Stimulated activated CD4-positive, alpha-beta T cell treated with anti-CD3 and anti-CD28 coated beads, Interleukin-1b, Interleukin-23, amount 100 ng/mL, for 1 hour (primary cell): Measurements from ENCODE around the gene PCSK4.
"Not testable (repeated sequence)": the region's sequence is repeated elsewhere in the genome, so short reads cannot be mapped to it uniquely, and the experiment has no call there.

Source experiments
- DNase-seq, 2 donors: peaks; one replicate each; pipeline ENCODE4 v3.0.0-alpha.2; 2020; ENCODE audit warnings: low read depth in 2 of 2

Gene PCSK4

DNA sequence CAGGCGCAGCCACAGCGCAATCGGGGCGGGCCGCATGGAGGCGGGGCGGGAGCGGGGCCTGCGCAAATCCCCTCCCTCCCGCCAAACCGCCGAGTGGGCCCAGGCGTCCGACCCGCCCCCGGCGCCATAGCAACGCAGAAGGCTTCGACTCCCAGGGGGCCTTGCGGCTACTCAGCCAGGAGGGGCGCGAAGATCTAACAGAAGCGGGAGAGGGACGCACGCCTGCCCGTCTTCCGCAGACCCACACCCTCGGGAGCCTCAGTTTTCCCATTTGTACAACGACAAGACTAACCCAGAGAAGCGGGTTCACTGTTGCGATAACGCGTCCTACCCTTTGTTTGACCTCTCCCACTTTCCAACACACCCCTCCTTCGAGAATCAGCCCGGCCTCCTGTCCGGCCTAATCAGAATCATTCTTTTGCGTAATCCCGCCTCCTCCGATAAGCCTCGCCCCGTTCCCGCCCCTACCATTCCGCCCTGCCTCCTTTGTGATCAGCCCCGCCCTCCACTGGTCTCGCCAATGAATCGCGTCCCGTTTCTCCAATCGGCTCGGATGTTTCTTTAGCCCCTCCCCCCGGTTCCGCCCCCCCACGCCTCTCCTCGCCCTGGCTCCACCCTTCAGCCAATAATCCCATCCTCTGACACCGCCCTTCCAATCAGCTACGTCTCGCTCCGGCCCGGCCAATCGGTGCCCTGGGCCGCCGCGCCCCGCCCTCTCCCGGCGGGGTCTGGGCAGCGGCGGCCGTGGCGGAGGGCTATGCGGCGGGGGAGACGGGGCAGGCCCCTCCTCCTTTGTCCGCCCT lies at the start of gene PCSK4:
TSS of gene PCSK4 (minus strand) at position 40 of the 803 bp plus-strand sequence. CDS start at position 36, 4 bp downstream.
- DNase-seq: peak; percentile 97

DNA sequence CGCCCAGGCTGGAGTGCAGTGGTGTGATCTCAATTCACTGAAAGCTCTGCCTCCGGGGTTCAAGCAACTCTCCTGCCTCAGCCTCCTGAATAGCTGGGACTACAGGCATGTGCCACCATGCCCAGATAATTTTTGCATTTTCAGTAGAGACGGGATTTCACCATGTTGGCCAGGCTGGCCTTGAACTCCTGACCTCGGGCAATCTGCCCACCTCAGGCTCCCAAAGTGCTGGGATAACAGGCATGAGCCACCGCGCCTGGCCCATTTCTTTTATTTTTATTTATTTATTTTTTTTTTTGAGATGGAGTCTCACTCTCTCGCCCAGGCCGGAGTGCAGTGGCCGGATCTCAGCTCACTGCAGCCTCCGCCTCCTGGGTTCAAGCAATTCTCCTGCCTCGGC lies 49.6 kb upstream of the PCSK4 start:
- DNase-seq: not testable (repeated sequence)

DNA sequence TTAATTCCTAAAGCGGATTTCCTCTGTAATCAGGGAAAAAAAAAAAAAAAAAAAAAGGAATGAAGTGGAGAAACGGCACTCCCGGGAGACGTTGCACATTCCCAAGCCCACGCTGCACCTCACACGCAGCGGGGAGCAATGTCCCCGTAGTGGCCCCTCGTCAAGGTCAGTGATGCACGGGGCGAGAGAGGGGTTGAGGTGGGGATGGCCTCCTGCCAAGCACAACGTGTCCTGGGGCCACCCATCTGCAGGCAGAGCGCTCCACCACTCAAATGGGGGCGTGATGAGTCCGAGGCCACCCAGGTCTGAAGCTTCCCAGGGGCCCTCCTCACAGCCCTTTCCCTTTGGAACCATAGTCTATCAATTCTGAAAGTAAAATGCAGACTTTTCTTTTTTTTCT lies 48.8 kb upstream of the PCSK4 start:
- DNase-seq: no peak

DNA sequence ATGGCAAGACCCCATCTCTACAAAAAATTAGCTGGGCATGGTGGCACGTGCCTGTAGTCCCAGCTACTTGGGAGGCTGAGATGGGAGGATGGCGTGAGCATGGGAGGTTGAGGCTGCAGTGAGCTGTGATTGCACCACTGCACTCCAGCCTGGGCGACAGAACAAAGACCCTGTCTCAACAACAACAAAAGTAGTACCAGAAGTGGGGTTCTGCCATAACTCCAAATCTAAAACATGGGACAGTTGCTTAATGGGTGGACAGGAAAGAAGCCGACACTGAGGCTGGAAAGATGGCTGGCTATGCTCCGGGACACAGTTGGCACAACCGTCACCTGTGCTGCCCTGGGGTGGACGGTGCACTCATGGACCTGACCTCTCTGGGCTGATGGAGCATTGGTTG lies 45.5 kb upstream of the PCSK4 start:
- not testable (repeated sequence) for DNase-seq

DNA sequence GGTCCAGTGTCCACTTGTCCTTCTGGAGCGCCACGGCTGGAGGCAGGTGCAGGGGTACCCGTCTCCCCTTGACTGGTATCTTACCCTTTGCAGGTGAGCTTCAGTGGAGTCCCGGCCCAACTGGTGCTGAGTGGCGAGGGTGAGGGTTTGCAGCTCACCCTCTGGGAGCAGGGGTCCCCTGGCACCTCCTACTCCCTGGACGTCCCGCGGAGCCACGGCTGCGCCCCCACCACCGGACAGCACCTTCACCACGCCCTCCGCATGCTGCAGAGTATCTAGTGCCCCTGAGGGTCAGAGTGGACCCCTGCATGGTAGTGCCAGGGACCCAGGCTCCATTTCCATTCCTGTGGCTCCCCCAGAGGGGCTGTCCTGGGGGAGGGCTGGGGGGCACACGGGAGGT lies 44.8 kb upstream of the PCSK4 start:
- no peak for DNase-seq

DNA sequence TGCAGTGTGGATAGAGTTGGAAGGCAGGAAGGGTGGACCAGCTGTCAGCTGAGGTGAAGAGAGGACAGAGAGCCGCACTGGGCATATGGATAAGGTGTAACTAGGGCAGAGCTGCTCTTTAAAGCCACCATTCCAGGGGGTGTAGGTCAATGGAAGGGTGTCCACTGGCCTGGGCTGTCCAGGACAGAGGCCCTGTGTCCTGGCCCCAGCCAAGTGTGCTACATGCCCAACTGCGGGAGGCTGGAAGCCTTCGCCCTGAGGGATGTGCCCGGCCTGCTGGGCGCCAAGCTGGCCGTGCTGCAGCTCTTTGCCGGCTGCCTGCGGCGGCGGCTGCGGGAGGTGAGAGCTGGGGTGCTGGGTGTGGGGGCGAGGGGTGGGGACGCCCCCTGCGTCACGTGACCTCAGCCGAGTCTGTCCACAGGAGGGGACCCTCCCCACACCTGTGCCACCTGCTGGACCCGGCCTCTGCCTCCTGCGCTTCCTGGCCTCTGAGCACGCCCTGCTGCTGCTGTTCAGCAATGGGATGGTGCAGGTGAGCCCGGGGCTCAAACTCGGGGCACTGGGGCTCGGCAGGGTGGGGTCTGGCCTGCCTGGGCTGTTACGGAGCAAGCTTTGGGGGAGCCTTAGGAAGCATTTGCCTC lies 43.5 kb upstream of the PCSK4 start:
- no peak for DNase-seq

DNA sequence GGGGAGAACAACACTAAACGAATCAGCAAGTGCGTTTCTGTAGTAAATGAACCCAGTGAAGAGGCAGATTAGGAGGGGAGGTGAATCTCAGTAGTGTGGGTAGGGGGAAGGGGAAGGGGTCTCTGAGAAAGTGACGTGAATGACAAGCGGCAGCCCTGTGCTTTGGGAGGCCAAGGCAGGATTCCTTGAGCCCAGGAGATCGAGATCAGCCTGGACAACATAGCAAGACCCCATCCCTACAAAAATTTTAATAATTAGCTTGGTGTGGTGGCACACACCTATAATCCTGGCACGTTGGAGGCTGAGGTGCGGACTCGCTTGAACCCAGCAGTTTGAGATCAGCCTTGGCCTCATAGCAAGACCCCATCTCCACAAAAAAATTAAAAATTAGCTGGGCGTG lies 41.9 kb upstream of the PCSK4 start:
- DNase-seq: no peak

DNA sequence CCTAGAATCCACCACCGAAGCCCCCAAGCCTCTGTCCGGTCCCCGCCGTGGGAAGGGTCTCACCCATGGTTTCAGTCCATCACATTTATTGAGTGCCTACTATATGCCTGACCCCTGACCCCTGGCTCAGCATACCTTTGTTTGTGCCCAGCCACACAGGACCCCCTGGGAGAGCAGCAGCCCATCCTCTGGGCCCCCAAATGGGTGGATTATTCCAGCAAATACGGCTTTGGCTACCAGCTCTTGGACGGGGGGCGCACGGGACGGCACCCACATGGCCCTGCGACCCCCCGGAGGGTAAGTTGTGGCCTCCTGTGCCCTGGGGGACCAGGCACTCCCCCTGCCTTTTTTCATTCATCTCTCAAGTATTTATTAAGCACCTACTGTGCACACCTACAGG lies 41.4 kb upstream of the PCSK4 start:
- DNase-seq: no peak

DNA sequence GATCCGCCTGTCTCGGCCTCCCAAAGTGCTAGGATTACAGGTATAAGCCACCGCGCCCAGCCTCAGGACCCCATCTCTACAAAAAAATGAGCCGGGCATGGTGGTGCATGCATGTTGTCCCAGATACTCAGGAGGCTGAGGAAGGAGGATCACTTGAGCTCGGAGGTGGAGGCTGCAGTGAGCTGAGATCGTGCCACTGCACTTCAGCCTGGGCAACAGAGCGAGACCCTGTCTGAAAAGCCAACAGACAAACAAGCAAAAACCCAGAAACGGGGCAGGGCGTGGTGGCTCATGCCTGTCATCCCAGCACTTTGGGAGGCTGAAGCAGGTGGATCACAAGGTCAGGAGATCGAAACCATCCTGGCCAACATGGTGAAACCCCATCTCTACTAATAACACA lies 40.7 kb upstream of the PCSK4 start:
- not testable (repeated sequence) for DNase-seq

DNA sequence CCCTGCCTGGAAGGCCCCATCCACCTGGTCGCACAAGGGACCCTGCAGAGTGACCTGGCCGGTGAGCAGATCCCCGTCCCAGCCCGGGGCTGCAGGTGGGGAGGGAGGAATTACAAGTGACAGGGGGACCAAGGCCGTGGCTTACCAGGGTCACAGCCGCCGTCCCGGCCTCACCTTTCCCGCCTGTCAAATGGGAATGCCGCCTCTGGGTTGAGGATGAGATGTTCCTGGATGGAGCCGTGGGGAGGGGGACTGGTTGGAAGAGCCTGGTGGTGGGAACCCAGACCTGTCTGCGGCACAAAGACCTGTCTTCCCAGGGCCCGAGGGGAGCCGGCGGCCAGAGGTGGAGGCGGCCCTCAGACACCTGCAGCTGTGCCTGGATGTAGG lies 39.3 kb upstream of the PCSK4 start:
- DNase-seq: no peak

DNA sequence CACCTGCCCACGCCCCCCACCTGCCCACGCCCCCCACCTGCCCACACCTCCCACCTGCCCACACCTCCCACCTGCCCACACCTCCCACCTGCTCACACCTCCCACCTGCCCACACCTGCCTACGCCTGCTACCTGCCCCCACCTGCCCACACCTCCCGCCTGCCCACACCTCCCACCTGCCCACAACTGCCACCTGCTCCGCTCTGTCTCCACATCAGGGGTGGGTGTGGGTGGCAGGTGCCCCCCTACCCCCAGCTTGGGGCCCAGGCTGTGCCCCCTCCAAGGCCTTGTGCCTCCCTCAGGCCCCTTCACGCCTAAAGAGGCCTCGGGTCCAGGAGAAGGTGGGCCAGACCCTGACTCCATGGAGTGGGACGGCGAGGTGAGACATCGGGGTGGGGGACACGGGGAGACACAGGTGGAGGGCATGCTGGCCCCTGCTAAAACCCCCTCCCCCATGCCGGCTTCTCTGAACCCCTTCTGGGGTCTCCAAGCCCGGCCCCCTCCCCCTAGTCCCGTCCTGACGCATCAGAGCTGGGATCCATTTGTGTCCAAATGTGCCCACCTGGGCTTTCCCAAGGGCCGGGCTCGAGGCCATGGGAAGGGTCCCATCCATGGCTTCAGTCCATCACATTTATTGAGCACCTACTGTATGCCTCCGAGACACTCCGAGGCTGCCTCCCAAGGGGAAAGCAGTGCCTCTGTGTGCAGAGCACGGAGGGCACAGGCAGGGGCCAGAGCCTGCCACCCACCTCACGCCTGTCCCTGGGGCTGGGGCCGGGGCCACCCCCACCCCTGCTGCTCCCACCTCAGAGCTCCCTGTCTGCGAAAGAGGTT lies 38.7 kb upstream of the PCSK4 start:
- no peak for DNase-seq

DNA sequence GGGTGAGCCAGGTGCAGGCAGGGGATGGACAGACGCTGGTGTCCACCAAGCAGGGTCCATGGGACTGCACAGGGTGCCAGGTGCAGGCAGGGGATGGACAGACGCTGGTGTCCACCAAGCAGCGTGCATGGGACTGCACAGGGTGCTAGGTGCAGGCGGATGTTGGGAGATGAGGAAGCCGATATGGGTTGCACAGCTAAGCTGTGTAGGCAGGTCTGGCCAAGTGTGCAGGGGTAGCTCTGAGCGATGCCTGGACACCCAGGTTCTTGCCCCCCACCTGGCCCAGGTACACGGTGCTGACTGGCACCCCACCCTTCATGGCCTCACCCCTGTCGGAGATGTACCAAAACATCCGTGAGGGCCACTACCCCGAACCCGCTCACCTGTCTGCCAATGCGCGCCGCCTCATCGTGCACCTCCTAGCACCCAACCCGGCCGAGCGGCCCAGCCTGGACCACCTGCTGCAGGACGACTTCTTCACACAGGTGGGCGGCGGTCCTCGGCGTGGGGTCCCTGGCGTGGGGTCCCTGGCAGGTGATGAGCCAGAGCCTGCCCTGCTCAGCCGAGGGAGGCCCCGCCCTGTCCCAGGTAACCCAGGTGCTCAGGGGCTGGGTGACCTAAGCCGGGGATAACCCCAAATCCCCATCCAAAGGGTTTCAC lies 37.6 kb upstream of the PCSK4 start:
- no peak for DNase-seq

DNA sequence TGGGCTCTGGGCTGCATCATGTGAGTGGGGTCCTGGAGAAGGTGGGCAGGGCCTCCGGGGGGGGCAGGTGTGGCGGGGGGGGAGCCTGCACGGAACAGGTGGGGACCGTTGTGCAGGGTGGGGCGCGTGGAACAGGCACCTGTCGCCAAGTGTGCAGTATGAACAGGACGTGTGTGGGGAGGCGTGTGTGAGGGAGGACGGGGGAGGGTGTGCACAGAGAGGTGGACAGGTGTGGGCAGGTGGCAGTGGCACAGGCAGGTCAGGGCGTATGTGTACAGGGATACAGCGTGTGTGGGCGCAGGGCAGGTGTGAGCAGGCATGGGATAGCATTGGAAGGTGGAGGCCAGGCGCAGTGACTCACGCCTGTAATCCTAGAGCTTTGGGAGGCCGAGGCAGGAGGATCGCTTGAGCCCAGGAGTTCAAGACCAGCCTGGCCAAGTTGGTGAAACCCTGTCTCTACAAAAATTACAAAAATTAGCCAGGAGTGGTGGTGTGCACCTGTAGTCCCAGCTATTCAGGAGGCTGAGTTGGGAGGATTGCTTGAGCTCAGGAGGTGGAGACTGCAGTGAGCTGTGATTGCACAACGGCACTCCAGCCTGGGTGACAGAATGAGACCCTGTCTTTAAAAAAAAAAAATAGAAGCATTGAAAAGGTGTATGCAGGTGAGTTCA lies 37.0 kb upstream of the PCSK4 start:
- no peak for DNase-seq

DNA sequence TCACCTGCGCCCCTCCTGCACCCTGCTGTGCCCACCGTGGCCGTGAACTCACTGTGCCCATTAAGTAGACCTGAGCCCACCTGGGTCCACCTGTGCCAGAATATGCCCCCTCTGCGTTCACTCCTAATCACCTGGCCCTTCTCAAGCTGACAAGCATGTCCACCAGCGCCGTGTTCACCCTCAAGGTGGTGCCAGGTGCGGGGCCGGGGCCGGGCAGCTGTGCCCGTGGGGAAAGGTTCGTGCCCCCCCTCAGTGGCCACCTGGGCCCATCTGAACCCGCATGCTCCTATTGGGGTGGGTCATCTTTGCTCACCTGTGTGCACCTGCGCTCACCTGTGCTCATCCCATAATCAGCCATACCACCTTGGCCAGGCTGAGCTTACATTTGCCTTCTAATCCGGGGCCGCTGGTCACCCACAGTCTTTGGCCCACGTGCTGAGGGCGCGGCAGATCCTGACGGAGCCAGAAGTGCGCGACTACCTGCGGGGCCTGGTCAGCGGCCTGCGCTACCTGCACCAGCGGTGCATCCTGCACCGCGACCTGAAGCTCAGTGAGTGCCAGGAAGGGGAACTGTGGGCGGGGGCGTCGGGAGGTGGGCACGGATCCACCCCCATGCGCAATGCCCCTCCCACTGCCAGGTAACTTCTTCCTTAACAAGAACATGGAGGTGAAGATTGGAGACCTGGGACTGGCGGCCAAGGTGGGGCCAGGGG lies 36.1 kb upstream of the PCSK4 start:
- no peak for DNase-seq

DNA sequence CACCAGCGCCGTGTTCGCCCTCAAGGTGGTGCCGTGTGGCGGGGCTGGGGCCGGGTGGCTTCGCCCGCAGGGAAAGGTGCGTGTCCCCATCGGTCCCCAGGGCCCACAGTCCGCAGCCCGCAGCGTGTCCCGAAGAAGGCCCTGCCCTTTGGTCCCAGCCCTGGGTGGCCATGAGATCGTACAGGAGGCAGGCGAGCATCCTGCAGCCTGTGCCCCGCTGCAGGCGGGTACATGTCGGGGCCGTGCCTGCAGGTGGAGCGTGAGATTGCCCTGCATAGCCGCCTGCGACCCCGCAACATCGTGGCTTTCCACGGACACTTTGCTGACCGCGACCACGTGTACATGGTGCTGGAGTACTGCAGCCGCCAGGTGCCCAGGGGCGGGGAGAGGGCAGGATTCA lies 35.2 kb upstream of the PCSK4 start:
- DNase-seq: no peak

DNA sequence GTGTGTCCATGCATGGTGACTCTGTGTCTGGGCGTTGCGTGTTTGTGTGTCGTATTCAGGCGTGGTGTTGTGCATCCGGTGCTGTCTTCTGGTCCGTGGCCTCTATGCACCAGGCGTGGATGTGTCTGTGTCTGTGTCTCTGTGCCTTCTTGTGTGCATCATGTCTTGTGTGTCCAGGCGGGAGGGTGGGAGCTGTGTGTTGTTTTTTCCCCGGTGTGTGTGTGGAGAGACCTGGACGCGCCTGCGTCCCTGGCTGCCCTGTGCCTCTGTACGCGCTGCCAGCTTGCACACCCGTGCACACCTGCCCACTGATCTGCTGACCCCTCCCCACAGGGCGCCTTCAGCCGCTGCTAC lies 34.8 kb upstream of the PCSK4 start:
- DNase-seq: no peak

DNA sequence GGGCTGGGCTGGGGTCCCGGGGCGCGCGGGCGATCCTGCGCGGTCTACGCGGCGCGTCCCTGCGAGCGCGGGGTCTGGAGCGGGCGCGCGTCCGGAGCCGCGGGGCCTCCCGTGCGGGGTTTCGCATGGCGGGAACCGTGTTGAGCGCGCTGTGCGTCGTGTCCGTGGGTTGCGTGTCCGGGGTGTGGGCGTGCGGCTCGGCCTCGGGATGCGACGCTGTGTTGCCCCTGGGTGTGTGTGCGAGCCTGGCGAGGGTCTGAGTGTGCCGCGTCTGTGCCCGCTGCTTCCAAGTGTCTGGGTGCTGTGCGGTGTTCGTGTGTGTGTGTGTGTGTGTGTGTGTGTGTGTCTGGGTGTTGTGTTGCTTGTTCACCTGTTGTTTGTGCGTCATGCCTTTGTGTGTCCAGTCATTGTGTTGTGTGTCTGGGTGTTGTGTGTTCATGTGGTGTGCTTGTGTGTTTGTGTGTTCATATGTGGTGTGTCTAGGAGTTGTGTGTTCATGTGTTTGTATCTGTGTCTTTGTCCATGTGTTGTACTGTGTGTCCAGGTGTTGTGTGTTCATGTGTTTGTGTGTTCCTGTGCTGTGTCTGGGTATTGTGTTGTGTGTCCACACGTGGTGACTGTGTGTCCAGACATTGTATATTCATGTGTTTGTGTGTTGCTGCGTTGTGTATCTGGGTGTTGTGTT lies 34.3 kb upstream of the PCSK4 start:
- no peak for DNase-seq

DNA sequence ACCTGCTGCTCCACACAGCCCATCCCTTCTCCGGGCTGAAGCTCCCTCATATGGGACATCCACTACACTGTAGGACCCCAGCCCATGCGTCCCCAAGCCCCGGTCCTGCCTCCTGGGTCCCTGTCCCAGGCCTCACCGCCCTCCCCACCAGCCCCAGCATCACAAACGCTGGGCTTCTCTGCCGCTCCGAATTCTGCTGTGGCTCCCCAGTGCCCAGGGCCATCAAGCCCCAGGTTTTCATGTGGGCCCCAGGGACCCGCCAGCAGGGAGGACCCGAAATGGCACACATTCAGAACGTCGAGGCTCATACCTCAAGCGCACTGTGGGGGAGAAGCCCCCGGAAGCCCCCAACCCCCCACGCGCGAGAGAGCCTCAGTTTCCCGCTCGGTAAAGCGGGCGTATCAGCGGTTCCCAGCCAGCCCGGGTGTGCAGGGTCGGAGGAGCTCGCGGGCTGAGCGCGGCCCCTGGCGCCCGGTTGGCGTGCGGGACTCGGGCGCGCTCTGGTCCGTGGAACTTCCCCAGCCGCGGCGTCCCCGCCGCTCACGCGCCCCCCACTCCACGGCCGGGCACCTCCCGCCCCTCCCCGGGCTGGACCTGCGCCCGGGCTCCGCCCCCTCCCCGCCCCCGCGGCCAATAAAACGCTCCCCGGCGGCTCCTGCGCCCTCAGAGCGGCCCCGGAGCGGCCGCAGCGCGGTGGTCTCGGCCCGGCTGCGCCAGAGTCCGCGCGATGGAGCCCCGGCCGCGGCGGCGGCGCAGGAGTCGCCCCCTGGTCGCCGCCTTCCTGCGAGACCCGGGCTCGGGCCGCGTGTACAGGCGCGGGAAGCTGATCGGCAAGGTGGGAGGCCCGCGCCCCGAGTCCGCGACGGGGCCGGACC lies 33.5 kb upstream of the PCSK4 start, which contains the start of gene PLK5:
TSS of gene PLK5 (plus strand) at position 666 of the 875 bp plus-strand sequence. CDS start 2,920 bp downstream, outside the sequence.
- no peak for DNase-seq

DNA sequence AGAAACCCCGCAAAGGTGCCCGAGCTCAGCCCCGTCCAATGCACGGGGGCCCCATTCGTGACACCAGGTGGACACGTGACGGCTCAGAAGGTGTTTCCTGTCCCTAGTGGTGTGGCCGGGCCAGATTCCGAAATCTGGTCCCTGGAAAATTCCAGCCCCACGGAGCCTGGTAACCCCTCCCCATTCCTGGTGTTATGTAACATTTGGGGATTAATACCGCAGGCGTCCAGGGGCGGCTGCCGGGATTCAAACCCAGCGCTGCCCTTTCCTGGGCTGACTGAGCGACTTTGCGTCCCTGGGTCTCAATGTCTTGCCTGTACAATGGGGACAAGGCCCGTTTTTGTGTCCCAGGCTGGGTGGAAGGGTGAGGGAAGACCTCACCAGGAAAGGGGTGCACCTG lies 32.7 kb upstream of the PCSK4 start:
- DNase-seq: no peak
